ENCODE data around the gene PTPRR.

The PTPRR gene

DNA sequence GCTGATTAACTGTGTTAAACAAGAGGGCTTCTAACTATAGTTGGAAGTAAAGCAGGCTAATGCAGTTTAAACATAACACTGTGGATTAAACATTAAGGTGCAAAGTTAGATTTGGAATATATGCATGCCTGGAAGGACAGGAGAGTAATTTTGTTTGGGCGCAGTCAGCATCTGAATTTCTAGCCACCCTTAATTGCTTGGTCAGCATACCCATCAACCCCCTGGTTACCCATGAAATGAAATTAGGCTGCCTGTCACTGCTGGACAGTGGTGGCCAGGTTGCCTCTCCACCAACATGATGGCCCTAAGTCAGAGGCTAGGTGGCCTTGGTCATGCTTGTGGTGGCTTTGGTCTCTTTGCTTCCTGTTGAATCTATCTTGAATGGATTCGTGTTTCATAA lies 253.3 kb downstream of the PTPRR start:
- no peak overlapping the region for H3K4me3 ChIP-seq (ENCODE audit: low read length)
- no peak for TF ChIP-seq ZNF274 (IDR thresholded peaks at IDR 0.05; ENCODE audit: low read depth, low read length)

DNA sequence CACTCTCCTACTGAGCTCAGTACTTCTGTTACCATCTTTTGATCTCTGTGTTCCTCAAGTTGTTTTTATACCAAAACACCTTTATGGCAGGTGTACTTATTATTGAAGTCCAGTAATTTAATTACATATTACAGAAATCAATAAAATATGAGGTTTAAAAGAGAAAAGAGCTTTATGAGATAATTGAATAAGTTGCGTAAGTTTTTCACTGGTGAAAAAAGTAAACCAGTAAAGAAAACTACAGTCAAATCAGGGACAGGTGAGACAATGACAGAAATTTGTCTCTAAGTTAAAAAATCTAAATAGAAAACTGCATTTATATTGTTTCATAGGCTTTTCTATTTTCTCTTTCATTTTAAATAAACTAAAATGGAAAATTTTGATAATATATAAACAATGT lies 254.2 kb downstream of the PTPRR start:
- H3K4me3 ChIP-seq (ENCODE audit: low read length), result no peak overlapping the region
- TF ChIP-seq ZNF274 (IDR thresholded peaks at IDR 0.05; ENCODE audit: low read depth, low read length), result no peak

DNA sequence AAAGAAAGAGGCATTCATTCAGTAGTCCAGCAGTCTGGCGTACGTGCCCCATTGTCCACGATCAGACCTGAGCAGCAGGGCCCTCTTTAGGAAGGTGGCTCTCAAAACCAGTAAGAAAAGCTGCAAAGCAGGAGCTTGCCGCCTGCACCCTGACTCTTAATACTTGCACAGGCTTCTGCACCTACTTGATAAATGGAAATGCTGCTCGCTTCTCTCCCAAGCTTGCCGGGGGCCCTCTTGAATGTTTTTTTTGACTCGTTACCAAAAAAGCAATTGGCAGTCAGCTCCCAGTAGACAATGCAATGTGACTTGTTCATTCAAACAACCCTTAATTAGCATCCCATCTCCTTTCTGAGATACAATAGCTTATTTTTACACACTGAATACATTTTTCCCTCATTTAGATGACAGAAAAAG lies 256.1 kb downstream of the PTPRR start:
- no peak for TF ChIP-seq ZNF274 (IDR thresholded peaks at IDR 0.05; ENCODE audit: low read depth, low read length)
- H3K4me3 ChIP-seq (ENCODE audit: low read length), result no peak overlapping the region

DNA sequence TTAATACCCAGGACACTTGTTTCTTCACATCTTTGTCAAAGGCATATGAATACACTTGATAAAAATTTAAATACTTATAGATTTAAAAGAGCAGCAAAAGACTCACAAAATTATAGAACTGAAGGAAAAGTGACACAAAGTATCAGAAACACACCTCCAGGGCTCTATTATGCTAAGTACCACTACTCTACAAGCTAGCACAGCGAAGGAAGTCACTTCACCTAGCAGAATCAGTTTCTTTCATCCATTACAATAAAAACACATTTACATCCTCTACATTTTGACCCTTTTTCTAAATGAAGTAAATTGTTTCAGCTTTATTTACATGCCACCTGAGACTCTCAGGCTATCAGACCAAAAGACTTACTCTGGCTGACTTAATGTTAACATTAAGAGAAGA lies 256.7 kb downstream of the PTPRR start:
- TF ChIP-seq ZNF274 (IDR thresholded peaks at IDR 0.05; ENCODE audit: low read depth, low read length), result no peak
- no peak overlapping the region for H3K4me3 ChIP-seq (ENCODE audit: low read length)

DNA sequence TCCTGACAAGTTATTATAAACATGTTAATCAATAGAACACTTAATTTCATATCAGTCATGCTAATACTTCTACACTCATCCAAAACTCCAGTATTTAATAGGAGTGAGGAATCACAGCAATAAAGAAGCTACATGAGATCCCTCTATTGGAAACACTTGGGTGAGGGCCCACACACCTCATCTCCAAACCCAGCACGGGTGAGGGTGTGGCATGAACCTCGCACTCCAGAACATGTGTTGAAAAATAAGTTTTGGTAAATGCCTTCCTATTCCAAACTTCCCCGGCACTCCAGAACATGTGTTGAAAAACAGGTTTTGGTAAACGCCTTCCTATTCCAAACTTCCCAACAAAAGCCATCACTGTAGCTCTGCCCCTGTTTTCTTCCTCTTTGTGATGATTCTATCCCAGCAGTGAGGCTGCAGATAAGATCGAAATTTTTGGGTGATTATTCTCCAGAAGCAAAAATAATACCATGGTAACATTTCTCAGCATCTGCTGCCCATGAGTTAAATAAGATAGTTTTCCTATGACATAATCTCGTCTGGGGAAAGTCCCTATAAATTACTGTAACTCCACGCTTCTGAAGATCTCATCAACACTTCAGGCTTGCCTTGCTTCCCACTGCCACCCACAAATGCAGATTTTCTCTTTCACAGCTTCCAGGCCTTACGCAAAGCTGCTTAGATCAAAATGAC lies 258.9 kb downstream of the PTPRR start:
- H3K4me3 ChIP-seq (ENCODE audit: low read length), result no peak overlapping the region
- TF ChIP-seq ZNF274 (IDR thresholded peaks at IDR 0.05; ENCODE audit: low read depth, low read length), result no peak

DNA sequence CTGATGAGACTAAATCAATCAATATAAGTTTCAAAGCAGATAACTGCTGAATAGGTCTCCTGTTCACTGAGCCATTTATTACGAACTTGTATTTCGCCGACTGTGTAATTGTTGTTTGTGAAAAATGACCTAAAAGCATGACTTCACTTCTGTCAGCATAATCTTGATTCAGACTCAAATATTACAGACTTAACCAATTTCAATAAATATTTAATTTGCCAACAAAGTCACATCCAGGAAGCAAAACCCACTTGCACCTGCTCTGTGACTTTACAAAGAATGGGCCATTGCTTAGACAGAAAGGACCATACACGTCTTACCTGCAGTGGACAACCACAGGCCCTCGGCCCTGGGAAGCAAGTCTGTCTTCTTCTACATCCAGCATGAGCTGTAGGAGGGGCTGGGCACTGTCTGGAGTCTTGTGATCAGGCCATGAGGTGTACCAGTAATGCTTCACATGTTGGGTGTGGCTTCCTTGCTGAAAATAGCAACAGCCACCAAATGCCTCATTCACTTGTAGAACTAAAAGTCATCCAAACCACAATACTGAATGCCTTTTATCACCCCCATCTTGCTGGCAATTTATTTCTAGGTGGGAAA lies 259.8 kb downstream of the PTPRR start:
- no peak overlapping the region for H3K4me3 ChIP-seq (ENCODE audit: low read length)
- no peak for TF ChIP-seq ZNF274 (IDR thresholded peaks at IDR 0.05; ENCODE audit: low read depth, low read length)

DNA sequence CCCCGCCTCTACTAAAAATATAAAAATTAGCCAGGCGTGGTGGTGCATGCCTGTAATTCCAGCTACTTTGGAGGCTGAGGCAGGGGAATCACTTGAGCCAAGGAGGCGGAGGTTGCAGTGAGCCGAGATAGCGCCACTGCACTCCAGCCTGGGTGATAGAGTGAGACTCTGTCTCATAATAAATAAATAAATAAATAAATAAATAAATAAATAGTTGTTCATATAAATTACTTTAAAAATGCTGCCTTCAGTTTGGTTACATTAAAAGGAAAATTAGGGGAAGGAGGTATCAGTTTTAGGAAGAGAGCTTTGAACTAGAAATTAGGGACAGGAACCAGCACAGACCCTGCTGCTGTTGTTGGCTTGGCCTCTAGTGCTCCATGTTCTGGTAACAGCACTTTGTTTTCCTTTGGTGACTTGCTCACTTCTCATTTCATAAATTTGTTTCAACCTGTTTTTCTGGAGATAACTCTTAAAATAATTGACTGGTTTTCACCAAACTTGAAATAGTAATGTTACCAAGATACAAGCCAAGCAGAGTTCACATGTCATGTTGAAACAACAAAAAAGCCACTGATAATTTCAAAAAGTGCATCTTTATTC lies 260.4 kb downstream of the PTPRR start:
- no peak for TF ChIP-seq ZNF274 (IDR thresholded peaks at IDR 0.05; ENCODE audit: low read depth, low read length)

DNA sequence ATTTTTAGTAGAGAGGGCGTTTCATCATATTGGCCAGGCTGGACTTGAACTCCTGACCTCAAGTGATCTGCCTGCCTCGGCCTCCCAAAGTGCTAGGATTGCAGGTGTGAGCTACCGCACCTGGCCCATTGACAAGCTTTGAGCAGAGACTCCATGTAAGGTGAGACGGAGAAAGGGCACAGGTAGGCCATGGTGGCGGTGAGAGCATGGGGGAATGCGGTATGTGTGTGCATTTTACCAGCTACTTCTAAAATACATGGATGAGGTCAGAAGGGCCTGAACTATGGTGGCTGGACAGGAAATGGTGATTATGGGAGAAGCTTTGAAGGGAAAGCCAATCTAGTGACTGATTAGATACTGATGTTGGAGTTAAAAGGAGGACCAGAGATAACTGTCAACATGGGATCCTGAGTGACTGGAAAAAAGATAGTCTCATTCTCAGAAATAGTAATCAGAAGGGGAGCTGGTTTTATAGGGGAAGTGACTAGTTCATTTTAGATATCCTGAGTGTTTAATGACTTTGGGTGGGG lies 261.4 kb downstream of the PTPRR start:
- no peak for TF ChIP-seq ZNF274 (IDR thresholded peaks at IDR 0.05; ENCODE audit: low read depth, low read length)
- no peak overlapping the region for H3K4me3 ChIP-seq (ENCODE audit: low read length)

More for the DNA sequence above, 260.4 kb downstream of the PTPRR start:
- no peak overlapping the region for H3K4me3 ChIP-seq (ENCODE audit: low read length)

DNA sequence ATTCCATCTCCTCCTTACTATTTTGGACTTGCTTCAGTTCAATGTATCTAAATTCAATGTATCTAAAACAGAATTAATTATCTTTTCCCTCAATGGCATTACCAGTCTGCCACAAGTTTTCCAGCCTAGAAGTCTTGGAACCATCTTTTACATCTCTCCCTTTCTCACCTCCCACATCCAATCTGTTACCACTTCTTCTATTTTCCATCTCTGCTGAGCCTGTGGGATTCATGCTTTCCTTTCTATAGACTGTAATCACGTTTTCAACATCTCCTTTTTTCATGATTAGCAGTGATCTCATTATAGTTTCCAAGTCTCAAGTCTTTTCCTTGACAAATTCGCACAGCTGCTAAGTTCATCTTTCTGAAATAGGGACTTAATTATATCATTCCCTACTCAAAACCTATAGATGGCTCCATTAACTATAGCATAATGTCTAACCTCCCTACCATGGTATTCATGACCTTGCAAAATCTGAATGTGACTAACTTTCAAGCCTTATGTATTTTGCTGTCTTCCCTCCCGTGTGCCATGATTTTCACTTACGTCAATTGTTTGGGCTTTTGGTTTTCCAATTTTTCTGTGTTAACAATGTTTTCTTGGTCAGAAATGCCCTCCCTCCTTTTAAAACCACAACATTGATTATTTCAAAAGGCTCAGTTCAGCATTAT lies 262.8 kb downstream of the PTPRR start:
- no peak for TF ChIP-seq ZNF274 (IDR thresholded peaks at IDR 0.05; ENCODE audit: low read depth, low read length)
- H3K4me3 ChIP-seq (ENCODE audit: low read length), result no peak overlapping the region

DNA sequence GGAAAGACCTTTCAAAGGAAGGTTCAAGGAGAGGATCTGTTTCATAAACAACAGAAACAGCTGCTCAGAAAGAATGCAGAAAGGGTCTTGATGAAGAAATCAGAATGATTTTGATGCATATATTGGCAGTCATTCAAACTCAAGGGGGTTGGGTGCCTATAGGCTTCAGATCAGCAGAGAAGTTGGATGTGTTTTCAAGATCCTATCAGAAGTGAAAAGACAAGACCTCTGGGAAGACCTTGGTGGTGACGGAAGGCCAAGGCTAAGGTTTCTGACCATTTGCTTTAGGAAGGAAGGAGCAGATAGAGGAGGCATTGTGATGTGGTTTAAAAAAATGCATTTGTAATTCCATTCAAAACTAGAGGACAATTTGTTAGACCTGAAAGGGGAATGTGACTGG lies 268.1 kb downstream of the PTPRR start:
- H3K4me3 ChIP-seq (ENCODE audit: low read length), result no peak overlapping the region
- no peak for TF ChIP-seq ZNF274 (IDR thresholded peaks at IDR 0.05; ENCODE audit: low read depth, low read length)

DNA sequence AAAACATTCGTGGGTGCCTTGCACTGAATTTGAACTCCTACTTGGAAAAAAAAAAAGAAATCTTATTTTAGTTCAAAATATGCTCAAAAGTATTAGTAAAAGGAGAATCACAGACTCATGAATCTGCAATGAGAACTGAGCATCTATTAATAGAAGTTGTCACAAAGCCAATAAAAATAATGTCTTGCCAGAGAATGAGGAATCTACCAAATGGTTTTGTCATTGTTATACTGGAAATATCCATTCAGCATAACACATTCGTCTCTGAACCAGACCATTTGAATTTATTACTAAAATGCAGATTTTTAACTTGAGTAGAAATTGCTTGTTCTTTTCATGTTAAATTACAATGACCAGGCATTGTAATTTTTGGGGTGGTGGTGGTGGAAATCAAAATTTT lies 271.7 kb downstream of the PTPRR start:
- no peak overlapping the region for H3K4me3 ChIP-seq (ENCODE audit: low read length)
- TF ChIP-seq ZNF274 (IDR thresholded peaks at IDR 0.05; ENCODE audit: low read depth, low read length), result no peak

DNA sequence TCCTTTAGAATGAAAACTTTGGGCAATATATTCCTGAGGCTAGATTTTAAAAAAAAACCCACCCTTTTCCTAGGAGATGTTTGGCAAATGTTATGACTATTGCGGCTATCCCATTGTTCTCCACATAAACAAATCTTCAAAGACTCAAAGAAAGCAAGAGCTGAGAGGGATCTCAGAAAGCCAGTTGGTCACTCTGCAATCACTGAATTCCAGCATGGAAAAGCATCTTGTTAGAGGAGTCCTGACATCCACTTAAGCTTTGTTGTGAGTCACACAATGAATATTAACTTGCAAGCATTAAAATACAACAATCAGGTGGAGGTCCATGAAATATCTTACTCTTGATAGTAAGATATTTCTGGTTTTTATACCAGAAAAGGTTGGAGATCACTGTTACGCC lies 272.3 kb downstream of the PTPRR start:
- no peak for TF ChIP-seq ZNF274 (IDR thresholded peaks at IDR 0.05; ENCODE audit: low read depth, low read length)
- no peak overlapping the region for H3K4me3 ChIP-seq (ENCODE audit: low read length)

DNA sequence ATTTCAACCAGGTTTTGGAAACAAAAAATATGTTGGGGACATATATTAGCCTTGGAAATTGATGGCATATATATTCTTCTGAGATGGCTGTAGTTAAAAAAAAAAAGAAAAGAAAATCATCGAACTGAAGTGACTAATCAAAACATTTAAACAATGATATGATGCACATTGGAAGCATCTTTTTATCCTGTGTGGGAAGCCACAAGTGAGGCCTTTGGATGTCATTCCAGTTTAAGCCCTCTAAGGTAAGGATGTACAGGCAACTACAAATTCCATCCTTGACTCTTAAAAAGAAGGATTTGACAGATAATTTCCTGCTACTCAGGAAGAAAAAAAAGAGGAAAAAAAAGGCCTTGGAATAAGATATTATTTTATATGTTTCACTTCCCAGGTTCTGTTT lies 273.7 kb downstream of the PTPRR start:
- no peak overlapping the region for H3K4me3 ChIP-seq (ENCODE audit: low read length)
- no peak for TF ChIP-seq ZNF274 (IDR thresholded peaks at IDR 0.05; ENCODE audit: low read depth, low read length)

DNA sequence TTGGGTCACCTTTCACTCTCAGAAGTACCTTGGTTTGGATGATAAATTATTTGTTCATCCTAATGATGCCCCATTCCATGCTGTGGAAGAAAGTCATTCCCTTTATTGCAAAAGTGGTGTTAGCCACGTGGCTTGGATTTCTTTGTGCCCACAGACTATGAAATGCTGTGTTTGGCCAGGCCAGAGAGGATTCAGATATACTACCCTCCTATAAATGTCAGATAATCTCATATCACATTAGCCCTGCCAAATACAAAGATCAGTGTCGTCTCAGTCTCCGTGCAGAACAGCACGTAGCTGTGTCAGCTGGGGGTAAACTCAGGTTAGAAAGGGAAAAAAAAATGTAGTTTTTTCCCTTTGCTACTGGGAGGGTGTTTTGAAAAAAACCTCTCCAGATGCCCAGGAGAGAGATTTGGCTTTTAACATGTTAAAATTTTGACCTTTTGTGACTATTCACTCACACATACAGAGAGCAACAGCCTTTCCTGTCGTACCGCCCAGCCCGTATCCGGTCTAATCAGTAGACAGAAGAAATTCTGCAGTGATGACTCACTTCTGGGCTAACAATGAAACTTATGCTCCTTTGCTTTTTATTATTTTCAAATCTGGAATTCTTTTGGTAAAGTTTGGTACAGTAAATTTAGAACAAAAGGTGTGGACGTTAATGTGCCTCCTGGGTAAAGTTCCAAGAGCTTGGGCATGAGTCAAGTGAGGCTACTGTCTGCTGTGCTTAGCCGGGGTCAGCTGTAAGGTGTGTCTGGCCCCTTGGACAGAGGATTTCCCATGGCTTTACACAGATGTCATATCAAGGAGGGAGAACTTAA lies 274.8 kb downstream of the PTPRR start:
- TF ChIP-seq ZNF274 (IDR thresholded peaks at IDR 0.05; ENCODE audit: low read depth, low read length), result no peak
- no peak overlapping the region for H3K4me3 ChIP-seq (ENCODE audit: low read length)
